Bronchial epithelial cell (primary cell): ENCODE results near the gene NOTO. TPM values are rescaled to one million over a fixed set of nuclear protein-coding genes. Genes with fewer than 3 reads are reported as not detected.
A peak's percentile ranks its signal among the peaks of the same experiment; 100 is the strongest.

ENCODE experiments used
- DNase-seq: peaks from one replicate; pipeline ENCODE4 v3.0.0-alpha.2; 2010; ENCODE audit warnings: low read depth
- FAIRE-seq: peaks from 2 replicates; lab custom pipeline; 2011; peaks lifted over from hg19 to GRCh38; lab: Jason Lieb, UNC
- H3K27me3 ChIP-seq: 2 replicates; pipeline ENCODE4 v1.5.1; 2011; ENCODE audit warnings: low read length; ENCODE audit not compliant: control insufficient read depth, insufficient read depth
- H3K36me3 ChIP-seq: 2 replicates; pipeline ENCODE4 v1.5.1; 2011; ENCODE audit warnings: low read length; ENCODE audit not compliant: control insufficient read depth, insufficient read depth
- H3K4me3 ChIP-seq: 2 replicates; pipeline ENCODE4 v1.5.1; 2011; ENCODE audit warnings: mild to moderate bottlenecking, low read depth, low read length, control low read depth
- total RNA-seq: library from RNA; depleted of rRNA; stranded (reverse); fragments of >200 nt; gene quantifications from 2 replicates; pipeline ENCODE4 v1.2.1, GENCODE V29; 2014
- TF ChIP-seq, protein P1 (sequence below): IDR thresholded peaks from 2 replicates; pipeline ENCODE4 v1.5.1; 2011; ENCODE audit warnings: mild to moderate bottlenecking, moderate library complexity, low read length, control low read depth, inconsistent platforms; ENCODE audit not compliant: insufficient read depth, severe bottlenecking

The NOTO gene
- total RNA-seq, 1 donor from 2014 or later, result not detected

DNA sequence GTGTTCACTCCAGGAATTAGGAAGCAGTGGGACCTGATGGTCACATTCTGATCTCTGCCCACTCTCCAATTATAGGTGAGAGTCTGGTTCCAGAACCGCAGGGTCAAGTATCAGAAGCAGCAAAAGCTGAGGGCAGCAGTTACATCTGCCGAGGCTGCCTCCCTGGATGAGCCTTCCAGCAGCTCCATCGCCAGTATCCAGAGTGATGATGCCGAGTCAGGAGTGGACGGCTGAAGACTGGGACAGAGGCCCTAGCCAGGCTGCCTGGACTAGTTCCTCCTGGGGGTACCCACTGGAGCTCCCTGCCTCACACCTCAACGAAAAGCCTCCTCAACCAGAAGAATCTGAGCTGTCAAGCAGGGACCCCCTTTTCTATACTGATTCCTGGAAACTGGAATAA is 8.3 kb downstream of the NOTO start:
- TF ChIP-seq, protein P1, sequence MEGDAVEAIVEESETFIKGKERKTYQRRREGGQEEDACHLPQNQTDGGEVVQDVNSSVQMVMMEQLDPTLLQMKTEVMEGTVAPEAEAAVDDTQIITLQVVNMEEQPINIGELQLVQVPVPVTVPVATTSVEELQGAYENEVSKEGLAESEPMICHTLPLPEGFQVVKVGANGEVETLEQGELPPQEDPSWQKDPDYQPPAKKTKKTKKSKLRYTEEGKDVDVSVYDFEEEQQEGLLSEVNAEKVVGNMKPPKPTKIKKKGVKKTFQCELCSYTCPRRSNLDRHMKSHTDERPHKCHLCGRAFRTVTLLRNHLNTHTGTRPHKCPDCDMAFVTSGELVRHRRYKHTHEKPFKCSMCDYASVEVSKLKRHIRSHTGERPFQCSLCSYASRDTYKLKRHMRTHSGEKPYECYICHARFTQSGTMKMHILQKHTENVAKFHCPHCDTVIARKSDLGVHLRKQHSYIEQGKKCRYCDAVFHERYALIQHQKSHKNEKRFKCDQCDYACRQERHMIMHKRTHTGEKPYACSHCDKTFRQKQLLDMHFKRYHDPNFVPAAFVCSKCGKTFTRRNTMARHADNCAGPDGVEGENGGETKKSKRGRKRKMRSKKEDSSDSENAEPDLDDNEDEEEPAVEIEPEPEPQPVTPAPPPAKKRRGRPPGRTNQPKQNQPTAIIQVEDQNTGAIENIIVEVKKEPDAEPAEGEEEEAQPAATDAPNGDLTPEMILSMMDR, result no peak
- FAIRE-seq (no peak), DNase-seq (no peak)
- Histone ChIP-seq H3K36me3 (no peaks in the 10 kb centered on the region), H3K27me3 (no peaks in the 10 kb centered on the region), H3K4me3 (no peak overlapping the region)

DNA sequence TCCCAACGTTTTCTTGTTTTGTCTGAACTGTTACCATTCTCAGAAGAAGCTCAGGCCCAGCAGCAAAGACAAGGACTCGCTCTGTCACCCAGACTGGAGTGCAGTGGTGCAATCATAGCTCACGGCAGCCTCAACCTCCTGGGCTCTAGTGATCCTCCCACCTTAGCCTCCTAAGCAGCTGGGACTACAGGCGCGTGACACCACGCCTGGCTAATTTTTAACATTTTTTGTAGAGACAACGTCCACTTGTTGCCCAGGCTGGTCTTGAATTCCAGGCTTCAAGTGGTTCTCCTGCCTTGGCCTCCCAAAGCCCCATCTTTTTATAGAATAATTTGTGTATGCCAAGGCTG is 9.7 kb downstream of the NOTO start:
- DNase-seq (no peak), FAIRE-seq (no peak)
- H3K36me3 ChIP-seq, result no peaks in the 10 kb centered on the region
- no peaks in the 10 kb centered on the region for H3K27me3 ChIP-seq
- no peak overlapping the region for H3K4me3 ChIP-seq
- TF ChIP-seq, protein P1, result no peak

DNA sequence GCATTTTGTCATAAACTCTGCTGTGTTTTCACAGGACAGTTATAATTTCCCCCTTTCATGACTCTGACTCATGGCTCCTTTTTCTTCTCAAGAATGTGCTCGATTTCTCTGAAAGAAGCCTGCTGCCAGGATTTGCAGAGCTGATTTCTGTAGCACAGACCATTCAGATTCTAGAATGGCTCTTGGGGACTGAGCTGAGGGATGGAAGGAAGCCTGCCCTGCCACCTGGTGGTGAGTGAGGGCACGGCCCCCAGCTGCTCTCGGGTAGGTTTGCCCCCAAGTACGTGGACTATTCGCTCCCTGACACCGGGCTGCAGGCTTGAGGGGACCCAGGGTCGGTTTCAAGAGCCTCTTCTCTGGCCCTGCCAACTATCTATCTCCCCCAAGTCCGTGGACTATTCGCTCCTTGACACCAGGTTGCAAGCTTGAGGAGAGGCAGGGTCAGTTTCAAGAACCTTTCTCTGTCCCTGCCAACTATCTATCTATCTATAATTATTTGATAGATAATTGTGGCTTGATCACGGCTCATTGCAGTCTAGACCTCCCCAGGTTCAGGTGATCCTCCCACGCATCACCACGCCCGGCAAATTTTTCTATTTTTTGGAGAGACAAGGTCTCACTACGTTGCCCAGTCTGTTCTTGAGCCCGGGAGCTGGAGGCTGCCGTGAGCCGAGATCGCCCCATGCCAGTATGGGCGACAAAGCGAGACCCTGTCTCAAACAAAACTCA is 10.2 kb downstream of the NOTO start:
- Histone ChIP-seq H3K27me3 (no peaks in the 10 kb centered on the region), H3K36me3 (no peaks in the 10 kb centered on the region), H3K4me3 (no peak overlapping the region)
- TF ChIP-seq, protein P1, result peak; percentile 98
- FAIRE-seq, result no peak
- peak; percentile 60 for DNase-seq

DNA sequence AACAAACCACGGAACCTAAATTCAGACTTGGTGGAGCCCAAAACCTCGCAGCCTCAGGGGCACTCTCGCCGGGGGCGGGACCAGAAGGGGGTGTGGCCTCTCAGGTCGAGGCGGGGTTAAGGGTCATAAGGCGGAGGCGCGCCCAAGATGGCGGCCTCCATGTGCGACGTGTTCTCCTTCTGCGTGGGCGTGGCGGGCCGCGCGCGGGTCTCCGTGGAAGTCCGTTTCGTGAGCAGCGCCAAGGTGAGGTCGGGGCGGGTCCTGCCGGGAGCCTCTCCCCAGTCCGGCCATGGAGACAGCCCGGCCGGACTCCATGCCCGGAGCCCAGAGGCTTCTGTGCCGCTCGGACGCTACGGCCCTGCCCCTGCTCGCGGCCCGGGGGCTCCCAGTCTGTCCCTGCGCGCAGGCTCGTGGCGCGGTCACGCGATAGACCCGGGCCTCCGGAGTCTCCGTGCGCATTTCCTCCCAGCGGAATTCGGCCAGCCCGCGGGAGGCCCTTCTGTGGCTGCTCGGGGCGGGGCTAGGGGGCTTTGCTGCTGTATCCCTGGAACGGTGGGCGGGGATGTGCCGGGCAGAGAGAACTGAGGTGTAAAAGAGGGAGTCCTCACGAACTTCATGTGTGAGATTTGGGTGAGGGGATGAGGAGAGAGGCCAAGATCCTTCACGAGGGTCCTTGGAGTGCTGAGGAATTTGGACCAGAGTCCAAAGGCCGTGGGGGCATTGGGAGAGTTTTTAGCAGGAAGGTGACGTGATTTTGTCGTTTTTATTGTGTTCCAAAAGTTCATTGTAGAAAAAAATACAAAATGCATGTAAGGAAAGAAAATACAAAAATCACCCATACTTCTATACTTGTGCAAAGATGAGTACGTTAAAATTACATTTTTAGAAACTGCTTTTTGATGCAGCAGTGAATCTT is 12.0 kb downstream of the NOTO start, which contains the start of gene SMYD5:
Gene SMYD5 (plus strand): TSS at position 126 of the 916 bp plus-strand sequence. CDS start 22 bp downstream, at position 148.
- FAIRE-seq, result no peak
- Histone ChIP-seq H3K4me3 (peak within 1 kb of the TSS; percentile 73), H3K27me3 (no peaks in the 10 kb centered on the region), H3K36me3 (peaks cover 3% of the 10 kb centered on the region)
- DNase-seq, result peak; percentile 56
- TF ChIP-seq, protein P1, result no peak

DNA sequence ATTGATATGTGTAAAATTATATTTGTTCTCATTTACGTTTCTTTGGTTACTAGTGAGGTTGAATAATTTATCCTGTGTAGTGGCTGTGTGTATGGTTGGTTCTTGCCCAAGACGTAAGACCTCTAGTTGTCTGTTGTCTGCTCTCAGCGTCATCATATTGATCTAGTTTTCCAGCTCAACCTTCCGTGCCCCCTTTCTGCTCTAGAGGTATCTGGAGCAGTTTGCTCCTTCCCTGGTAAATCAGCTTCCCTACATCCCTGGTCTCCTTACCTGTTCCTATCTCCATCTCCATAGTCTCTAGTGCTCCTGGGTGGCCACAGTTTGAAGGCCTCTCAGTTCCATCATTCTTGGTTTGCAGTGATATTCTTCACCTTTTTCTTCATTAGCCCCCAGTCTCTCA is 12.9 kb downstream of the NOTO start:
- TF ChIP-seq, protein P1, result no peak
- H3K27me3 ChIP-seq, result no peaks in the 10 kb centered on the region
- DNase-seq, result no peak
- peaks cover 3% of the 10 kb centered on the region for H3K36me3 ChIP-seq
- no peak for FAIRE-seq
- no peak overlapping the region for H3K4me3 ChIP-seq
